NOMO-1 treated with DMSO at 0.1 percent for 48 hours (cell line): ENCODE results near the gene HIVEP3.

Source experiments
- DNase-seq: peaks from one replicate; lab custom pipeline; 2025; ENCODE audit not compliant: unreplicated experiment; lab: John Stamatoyannopoulos, UW

The HIVEP3 gene

DNA sequence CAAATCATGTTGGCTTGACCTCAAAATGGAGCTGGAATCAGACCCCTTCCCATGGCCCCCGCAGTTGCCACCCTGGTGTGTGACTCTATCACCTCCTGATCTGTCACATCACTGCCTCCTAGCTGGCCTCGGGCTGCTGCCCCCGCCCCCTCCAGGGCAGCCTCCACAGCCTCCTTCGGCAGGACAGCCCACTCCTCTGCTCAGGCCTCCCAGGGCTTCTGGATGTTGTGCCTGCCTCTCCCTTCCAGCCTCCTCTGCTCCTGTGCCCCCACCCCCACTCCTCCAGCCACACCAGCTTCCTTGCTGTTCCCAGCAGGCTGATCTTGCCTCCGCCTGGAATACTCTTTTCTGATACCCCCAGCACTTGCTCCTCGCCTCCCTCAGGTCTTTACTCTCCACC lies 299.9 kb downstream of the HIVEP3 start:
- DNase-seq = no peak

DNA sequence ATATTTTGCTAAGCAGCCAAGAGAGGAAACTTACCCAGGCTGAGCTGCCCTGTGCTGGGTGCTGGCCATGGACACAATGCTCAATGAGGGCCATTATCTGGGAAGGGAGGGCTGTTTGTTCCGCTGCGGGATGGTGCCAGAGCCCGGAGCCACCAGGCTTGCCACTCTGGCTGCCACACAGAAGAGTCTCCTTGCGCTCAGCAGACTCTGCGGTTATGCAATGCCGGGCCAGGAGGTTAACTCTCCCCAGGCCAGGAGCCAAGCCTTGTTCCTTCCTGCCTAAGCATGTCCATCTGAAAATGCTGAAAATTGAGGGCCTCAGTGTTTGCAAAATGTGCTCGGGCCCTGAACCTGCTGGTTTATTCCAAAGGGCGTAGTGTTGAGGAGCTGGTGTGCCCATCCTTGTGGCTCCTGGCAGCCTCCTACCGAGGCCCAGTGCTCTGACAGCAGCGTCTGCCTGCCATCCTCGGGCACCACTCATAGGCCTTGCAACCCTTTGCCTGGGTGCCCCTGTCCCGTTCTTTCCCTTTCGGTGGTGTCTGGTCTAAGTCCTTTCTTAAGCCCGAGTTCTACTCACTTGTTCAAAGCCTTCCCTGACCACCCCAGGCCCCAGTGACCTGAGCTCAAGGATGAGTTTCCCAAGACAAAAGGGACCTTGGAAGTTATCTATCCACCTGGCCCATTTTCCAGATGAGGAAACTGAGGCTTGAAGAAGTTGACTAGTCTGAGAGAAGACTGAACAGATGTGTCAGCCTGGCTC lies 300.5 kb downstream of the HIVEP3 start:
- no peak for DNase-seq

DNA sequence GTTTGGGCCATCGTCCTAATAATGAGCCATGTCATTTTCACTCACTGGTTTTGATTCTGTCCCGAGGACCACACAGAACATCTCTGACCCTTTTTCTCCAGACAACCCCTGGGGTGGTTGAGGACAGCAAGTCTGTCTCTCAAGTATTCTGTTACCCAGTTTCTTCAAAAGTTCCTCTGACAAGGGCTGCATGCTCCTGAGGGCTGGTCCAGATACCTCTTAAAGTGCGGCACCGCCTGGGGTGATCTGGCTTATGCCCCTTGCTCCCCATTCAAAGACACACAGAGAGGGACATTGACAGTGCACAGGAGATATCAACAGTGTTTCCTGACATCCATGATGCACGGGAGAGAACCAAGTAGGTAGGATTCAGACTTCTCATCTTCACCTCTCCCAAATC lies 301.4 kb downstream of the HIVEP3 start:
- no peak for DNase-seq

DNA sequence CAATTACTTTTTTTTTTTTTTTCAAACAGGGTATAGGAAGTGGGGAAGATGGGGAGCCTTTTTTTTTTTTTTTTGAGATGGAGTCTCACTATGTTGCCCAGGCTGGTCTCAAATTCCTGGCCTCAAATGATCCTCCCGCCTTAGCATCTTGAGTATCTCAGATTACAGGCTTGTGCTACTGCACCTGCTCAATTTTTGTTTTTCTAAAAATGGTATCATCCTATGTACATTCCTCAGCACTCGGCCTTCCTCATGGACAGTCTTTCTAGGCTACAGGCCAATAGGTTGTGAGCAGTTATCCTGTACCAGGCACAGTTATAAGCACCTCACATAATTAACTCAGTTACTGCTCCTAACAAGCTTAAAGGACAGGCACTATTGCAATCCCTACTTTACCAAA lies 302.2 kb downstream of the HIVEP3 start:
- no peak for DNase-seq

DNA sequence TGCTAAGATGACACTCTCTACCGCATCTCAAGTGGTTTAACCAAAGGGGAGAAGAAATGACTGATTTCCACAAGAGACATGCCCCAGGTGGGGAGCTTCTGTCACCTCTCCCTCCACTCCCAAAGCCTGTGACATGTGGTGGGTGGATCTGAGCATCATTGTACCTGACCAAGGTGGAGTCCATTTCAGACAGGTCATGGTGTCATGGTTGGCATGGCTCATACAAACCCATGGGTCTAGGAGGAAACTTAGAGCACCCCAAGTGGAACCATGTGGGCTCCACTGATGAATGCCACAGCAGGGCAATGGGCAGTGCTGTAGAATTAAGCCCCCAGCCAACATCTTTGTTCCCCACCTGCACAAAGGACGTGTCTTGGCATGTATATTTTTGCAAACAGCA lies 302.7 kb downstream of the HIVEP3 start:
- no peak for DNase-seq

DNA sequence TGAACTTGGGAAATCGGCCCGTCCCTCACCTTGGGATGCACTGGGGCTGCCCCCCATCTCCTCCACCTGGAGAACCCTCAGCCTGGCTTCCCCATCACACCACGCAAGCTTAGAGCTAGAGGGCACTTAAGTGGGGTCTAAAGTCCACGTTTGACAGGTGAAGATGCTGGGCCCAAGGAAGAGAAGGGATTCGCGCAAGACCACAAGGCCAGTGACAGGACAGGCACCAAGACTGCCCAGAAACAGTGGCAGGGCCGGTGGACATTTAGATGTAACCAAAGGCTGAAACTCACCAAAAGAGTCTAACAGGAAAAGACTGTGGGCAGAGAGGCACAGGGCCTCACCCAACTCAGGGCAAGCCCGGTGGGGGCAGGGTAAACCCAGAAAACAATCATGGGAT lies 303.4 kb downstream of the HIVEP3 start:
- no peak for DNase-seq

DNA sequence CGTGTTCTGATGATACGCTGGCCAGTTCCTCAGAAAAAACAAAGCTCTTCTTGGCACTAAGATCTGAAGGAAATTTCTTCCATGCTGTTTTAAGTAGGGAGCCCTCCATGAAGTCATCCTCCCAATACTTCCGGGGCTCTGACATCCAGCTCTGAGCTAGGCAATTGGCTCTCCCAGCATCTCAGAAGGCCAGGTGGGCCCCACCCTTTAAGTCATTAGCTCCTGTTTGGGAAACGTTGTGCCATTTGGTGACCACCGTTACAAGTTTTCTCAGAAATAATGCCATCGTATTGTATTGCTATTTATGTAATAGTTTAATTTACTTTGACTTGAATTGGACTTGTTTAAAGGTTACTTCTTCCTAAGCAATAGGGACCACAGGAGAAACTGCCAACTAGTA lies 303.9 kb downstream of the HIVEP3 start:
- no peak for DNase-seq

DNA sequence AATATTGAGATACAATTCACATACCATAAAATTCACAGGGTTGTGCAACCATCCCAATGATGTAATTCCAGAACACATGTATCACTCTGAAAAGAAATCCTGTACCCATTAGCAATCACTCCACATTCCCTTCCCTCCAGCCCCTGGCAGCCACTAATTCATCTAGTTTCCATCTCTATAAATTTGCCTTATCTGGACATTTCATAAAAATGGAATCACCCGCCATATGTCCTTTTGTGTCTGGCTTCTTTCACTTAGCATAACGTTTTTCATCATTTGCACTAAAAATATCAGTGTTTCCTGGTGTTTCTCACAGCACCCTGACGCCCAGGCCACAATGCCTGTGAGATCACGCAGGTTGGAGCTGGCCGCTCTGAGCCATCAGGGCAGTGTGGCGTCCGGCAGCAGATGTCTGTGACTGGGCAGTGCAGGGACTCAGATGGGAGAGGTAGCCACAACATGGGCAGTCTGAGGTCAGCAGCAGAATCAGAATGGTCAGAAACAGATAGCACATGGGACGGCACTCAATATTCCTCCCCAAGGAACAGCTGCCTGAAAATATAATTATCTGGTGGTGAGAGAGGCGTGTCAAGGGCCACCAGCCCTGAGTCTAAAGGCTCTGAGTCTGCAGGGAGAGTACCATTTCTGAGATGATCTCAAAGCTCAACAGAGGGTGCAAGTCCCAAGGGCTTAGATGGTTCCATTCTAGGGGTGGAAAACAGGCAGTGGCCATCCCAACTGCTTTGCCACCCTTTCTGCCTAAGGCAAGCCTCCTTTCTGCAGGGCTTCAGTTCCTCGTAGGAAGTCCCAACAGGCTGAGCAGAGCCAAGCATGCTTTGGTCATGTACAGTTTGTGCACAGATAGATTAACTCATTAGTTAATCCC lies 304.8 kb downstream of the HIVEP3 start:
- DNase-seq = no peak

DNA sequence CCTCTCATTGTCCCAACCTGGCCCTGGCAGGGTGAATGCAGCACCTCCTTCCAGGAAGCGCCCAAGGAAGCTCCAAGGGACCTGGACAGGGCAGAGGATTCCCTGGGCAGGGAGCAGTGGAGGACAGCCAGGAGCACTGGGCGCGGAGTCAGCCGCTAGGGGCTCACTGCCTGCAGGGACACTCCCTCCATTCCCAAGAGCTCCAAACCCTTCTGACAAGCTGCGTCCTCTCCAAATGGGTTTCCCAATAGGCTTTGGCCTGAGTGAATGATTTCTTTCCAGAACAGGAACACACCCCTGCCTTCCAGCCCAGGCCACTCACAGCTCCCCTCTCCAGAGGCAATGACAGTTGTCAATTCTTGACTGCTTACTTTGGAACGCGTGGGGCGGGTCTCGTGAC lies 305.8 kb downstream of the HIVEP3 start:
- DNase-seq = no peak

DNA sequence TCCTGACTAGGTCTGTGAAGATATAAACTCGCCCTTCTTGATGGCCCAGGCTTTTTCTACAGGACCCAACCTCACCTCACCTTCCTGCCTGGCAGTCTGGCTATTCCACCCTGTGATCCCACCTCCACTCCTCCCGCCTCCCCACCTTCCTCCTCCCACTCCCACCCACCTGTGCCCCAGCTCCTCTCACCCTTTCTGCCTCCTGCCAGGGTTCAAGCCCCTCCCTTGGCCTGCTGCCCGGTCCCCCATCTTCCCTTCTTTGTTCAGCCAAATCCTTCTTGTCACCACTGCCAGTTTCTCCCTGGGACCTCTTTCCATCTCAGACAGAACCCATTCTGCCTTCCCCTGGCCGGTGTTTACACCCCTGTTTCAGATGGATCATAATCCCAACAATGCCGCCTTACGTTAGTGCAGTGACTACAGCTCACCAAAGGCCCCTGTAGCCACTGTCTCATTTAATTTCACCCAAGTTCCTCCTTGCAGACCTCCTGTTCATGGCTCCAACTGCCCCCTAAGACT lies 306.7 kb downstream of the HIVEP3 start:
- DNase-seq = no peak

DNA sequence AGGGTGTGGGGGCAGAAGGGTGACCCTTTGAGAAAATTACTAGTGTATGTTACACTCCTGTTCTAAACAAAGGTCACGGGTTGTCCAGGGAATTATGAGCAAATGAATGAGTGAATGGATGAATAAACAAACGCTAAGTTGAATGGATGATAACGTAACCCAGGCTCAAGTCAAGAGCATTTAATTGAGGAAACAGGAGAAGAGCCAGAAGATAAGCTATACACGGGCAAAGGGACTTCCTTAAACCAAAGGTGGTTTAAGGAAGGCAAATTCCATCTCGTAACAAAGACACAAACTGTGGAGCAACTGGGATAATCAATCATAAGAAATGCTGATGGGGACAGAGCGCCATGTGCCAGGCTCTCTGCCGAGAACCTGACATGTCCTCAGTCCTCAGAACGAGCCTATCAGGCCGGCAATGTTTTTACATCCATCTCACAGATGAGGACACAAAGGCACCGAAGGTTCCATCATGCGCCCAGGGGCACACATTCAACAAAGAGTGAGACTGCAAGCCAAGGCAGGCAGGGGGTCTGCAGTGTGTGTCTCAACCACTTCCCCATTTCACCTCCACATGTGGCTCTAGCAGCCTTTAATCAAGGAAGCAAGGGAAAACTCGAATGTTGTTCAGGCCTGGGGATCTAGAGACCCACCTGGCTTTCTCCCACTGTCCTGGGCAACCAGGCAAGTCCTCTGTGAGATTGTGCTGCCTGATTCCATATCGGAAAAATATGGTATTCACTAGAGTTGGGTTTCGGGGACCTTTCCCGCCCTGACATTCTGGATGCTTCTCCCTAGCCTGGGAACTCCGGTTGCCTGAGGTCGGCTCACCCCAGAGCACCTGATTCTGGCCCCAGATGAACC lies 307.4 kb downstream of the HIVEP3 start:
- peak; percentile 10 for DNase-seq

DNA sequence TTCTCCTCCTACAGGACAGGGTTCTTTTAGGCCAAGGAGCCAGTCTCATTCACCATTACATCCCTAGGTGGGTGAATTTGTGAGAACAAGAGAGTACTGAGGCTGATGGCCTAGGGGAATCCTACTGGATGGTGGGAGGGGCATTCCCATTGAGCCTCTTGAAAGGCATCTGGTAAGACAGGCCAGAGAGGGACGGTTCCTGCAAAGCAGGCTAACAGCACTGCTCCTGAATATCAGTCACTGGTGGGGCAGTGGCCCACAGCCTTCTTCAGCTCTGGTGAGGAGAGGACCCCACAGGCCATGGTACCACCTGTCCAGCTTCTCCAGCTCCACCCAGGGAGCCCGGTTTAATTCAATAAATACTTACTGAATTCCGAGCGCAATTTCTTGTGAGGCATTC lies 308.4 kb downstream of the HIVEP3 start:
- DNase-seq = no peak

DNA sequence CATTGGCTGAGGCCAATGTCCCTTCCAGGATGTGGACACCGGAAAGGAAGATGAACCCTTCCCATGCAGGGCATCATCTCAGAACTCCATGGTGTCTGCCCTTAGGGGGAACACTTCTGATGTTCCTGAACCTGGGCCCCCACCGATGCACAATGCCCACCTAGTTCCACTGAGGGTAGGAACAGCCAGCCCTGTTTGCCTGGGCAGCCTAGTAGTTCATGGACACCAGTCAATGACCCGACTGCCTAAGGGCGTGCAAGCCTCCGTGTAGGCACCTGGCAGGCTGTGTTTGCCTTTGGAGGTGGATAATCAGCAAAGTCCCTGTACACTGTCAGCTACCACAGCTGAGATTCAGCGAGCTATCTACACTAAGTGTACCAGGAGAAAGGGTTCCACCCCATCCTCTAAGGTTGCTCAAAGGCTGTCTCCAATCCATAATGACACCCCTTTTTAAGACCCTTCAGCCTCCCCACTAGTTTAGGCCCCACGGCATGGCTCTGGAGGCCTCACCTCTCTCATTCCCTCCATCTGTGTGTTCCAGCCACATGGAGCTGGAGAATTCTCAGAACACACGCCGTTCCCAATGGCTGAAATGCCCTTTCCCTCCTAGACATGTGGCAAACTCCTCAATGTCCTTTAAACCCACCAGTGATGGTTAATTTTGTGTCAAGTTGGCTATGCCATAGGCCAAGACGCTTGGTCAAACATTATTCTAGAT lies 309.4 kb downstream of the HIVEP3 start:
- no peak for DNase-seq

DNA sequence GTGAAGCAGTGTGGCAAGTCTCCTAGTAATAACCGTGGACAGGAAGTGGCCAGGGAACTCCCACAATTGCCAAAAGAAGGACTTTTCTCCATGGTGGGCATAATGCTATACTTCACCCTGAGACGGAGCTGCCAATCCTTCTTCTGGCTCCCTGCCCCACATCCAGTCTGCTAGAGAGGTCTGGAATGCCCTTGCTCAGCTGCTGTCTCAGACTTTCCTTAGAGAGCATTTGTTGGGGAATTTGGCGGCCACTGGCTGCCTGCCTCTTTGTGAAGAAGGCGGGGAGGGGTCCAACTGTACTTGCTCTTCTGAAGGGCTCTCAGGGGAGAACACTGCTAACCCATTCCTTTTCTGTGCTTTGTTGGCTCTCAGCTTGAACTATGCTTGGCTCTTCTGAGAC lies 310.5 kb downstream of the HIVEP3 start:
- no peak for DNase-seq

DNA sequence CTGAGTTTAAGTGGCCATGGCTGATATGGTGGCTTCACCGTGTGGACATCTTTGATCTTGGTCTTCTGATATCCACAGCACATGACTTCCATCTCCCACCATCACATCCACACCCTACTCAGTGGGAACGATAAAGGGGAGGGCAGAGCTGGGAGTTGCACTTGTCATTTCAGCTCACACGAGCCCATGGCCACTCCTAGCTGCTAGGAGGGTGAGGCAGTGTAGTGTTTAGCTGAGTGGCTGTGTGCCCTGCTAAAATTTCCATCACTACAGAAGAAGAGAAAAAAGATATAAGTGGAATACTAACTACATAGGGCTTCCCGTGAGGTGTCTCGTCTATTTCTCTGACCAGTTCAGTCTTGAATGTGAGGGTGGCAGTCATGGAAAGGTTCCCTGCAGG lies 310.9 kb downstream of the HIVEP3 start:
- no peak for DNase-seq

DNA sequence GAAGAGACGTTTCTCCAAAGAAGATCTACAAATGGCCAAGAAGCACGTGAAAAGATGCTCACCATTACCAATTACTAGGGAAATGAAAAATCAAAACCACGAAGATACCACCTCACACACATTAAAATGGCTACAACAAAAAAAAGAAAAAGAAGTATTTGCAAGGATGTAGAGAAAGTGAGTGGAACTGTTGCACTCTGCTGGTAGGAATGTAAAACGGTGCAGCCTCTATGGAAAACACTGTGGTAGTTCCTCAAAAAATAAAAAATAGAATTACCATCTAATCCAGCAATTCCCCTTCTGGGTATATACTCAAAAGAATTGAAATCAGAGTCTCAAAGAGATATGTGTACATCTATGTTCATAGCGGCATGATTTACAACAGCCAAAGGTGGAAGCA lies 318.8 kb downstream of the HIVEP3 start:
- no peak for DNase-seq

DNA sequence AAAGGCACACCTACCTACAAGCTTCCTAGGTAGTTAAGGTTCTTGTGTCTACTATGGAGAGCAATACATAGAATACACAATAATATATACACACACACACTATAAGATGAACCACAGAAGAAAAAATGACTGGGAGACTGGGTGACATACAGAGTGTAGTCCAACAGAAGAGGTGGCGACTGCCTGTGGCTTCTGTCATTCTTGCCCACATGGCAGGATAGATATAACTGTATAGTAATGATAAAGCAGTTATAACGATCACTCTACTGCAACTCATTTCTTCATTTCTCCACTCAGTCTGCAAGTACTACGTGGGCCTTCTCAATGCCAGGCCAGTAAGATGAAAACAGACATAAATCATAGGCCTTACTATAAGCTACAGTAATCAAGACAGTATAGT lies 320.4 kb downstream of the HIVEP3 start:
- no peak for DNase-seq

DNA sequence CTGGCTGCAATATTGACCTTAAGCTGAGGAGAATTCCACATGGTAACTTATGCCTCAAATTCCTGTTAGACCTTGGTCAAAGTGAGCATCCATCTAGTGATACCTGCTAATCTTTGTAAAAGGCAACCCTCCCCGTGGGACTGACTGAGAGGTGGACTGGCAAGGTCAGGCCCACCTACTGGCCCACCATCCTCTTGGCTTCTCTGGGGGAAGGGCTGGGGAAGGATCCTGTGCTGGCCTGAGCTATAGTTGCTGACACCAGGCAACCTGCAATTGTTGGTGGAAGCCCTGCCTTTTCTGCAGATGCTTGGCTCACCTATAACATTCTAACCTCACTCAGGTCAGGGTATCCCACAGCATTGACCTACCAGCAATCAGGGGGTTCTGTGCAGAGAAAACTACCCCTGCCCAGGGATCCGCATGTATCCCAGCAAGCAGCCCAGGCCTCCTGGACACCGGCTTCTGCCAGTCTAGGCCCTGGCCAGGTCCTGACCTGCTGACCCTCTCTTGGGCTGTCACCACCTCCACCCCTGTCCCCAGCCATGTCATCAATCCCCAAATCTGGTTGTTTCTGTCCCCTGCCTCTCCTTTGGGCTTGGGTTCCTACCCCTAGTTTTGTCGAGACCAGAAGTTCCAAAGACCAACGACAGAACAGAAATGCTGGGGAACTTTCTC lies 326.1 kb downstream of the HIVEP3 start:
- no peak for DNase-seq

DNA sequence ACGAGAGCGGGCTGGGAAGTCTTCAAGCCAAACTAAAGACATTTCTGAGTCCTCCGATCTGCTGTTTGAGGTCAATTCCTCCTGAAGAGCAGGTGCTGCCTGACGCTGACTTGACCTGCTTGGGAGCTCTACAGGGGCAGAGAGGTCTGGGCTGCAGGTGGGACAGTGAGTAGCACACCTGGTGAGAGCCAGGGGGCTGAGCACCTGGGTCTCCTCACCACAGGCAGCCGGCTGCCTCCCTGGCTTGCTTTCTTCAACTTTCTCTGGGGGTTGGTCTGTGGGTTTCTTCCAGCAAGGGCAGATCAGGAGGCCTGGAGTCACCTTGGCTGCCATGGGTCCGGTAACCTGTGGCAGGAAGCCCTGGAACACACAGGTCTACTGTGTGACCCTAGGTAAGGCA lies 326.8 kb downstream of the HIVEP3 start:
- DNase-seq = no peak

DNA sequence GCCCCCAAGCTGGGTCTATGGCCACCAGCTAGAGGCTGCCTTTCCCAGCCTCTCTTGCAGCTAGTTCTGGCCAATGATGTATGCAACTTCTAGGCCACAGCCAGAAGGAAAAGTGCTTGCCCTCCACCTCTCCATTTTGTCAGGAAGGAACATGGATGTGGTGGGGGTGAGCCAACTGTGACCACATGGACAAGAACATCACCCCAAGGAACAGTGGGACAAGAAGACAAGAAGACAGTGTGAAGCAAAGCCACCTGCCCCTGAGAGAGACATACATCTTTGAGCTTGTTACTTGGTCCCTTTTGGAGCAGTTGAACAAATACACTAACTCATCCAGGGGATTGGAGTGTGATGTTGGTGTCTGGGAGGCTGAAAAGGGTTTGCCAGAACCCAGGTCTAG lies 328.4 kb downstream of the HIVEP3 start:
- DNase-seq = no peak
